RPMI7951 (cell line): Measurements from ENCODE around the gene DNAJB12. TPM values are rescaled to one million over a fixed set of nuclear protein-coding genes. Genes with fewer than 3 reads are reported as not detected.
A peak's percentile ranks its signal among the peaks of the same experiment; 100 is the strongest.
"Not testable (repeated sequence)": the region's sequence is repeated elsewhere in the genome, so short reads cannot be mapped to it uniquely, and the experiment has no call there.

Experiments used
- DNase-seq: peaks from one replicate; pipeline ENCODE4 v3.0.0-alpha.2; 2012; ENCODE audit warnings: low read depth
- total RNA-seq: library from RNA; depleted of rRNA; stranded (reverse); fragments of >200 nt; shearing (Covaris generic); gene quantifications from 2 replicates; pipeline ENCODE4 v1.2.3, GENCODE V29; 2014

DNAJB12 gene
- total RNA-seq, 1 experiment from 2014 or later: 24.9 TPM

DNA sequence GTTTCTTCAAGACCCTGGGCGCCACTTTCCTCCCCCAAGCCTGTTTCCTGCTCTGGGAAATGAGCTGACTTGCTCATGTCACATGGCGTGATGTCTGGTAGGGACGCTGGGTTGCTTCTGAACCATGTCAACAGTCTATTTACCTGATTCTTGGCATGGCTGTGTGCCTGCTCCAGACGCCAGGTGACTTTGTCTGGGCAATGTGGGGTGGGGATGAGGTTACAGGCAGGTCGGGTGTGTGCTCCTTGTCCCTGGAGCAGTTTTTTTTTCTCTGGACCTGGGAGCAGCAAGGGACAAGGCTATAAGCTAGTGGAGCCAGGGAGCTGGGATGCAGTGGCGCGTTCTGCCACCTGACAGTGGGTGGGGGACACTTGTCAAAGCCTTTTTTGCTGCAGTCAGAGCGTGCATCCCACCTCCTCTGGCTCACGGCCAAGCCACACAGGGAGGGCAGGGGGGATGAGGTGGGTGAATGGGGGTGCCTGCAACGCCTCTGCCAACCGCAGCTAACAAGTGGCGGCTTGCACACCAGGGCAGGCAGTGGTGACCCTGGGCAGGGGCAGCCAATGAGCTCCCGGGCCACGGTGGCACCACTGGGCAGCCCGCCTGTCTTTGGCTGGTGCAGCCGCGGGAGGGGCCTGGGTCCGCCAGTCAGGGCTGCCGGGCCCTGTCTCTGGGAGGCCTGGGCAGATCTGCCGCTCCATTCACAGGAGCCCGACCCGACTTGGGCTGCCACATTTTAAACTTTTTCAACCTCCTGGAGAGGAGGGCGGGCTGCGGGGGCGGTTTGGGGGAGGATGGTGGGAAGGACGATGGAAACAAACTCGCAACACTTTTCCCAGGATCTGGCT, 22.9 kb downstream of the DNAJB12 start:
- peak; percentile 71 for DNase-seq

DNA sequence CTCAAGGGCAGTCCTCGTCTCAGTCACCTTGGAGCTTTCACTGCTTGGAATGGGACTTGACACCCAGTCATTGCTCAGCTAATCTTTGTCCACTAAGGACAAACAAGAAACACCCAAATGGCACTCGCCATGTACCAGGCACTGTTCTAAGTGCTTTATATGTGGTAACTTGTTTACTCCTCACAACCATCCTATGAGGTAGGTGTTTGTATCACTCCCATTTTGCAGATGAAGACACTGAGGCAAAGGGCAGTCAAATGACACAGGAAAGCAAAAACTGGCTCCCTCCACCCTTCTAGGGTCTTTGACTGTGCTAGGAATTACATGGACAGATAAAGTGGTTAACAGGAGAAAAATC, 24.7 kb downstream of the DNAJB12 start:
- no peak for DNase-seq

DNA sequence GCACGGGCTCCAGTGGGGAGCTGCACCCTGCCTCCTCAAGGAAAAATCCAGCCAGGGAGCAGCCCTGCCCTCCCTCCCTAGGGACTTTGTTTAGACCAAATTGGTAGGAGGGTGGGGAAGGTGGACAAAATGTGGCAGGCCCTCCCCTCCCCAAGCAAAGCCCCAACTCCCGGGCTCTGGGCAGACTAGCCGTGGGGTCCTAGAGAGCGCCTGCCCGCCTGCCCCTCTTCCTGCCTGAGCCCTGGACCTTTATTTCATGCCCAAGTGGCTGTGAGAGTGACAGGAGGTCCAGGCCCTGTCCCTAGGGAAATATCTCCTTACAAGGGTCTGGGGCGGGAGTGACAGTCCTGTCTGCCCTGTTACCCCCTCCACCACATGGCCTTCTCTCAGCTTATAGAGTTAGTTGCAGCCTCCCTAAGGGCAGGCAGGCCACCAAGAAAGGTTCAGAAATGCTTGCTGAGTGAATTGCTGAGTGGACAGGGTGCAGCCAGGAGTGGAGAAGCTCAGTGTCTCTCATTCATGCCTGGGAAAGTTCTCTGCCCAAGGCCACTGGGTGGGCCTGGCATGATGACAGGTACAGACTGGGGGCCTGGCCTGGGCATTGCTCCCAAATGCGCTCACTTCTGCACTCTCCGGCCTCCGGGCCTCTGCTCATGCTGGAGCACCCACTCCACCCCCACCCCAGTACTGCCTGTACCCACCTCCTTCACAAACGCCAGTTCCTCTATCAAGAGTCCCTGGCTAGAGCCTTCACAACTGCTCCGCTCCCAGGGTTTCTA, 25.2 kb downstream of the DNAJB12 start:
- no peak for DNase-seq

GRCh38 chr10:72328829-72329204, 25.9 kb downstream of the DNAJB12 start:
- no peak for DNase-seq

GRCh38 chr10:72328045-72328828, 26.5 kb downstream of the DNAJB12 start:
- DNase-seq: peak; percentile 77

DNA sequence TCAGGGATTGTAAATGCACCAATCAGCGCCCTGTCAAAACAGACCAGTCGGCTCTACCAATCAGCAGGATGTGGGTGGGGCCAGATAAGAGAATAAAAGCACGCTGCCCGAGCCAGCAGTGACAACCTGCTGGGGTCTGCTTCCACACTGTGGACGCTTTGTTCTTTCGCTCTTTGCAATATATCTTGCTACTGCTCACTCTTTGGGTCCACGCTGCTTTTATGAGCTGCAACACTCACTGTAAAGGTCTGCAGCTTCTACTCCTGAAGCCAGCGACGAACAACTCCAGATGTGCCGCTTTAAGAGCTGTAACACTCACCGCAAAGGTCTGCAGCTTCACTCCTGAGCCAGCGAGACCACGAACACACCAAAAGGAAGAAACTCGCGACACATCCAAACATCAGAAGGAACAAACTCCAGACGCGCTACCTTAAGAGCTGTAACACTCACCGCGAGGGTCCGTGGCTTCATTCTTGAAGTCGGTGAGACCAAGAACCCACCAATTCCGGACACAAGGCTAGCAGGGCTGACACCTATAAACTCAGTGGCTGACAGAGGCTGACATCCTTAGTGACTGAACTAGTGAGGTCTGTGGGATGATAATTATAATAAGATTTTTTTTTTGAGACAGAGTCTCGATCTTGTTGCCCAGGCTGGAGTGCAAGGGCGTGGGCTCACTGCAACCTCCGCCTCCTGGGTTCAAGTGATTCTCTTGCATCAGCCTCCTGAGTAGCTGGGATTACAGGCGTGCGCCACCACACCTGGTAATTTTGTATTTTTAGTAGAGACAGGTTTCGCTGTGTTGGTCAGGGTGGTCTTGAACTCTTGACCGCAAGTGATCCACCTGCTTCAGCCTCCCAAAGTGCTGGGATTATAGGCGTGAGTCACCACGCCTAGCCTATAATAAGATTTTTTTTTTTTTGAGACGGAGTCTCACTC, 27.8 kb downstream of the DNAJB12 start:
- DNase-seq: not testable (repeated sequence)

DNA sequence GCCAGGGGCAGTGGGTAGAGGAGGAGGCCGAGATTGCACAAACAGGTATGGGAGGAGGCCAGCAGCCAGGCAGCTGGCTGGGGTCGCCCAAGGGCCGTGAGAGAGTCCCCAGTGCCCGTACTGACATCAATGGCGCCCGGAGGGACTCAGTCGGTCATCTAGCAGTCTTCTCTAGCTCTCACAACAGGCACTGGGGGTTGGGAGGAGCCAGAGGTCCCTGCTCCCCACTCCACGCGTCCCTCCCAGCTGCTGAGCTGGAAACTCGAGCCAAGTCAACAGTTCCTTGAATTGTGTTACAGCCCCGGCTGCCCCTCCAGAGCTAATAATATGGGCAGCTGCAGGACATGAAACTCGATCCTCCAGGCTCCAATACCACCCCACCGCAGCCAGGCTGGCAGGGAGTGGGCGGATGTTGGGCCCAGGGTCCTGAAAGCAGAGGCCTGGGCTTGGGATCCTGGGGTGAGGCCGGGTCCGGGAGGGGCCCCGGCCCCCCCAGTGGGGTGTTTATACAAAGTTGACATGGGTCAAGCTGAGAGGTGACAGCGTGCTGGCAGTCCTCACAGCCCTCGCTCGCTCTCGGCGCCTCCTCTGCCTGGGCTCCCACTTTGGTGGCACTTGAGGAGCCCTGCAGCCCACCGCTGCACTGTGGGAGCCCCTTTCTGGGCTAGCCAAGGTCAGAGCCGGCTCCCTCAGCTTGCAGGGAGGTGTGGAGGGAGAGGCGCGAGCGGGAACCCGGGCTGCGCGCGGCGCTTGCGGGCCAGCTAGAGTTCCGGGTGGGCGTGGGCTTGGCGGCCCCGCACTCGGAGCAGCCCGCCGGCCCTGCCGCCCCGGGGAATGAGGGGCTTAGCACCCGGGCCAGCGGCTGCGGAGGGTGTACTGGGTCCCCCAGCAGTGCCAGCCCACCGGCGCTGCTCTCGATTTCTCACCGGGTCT, 29.2 kb downstream of the DNAJB12 start:
- peak; percentile 87 for DNase-seq

DNA sequence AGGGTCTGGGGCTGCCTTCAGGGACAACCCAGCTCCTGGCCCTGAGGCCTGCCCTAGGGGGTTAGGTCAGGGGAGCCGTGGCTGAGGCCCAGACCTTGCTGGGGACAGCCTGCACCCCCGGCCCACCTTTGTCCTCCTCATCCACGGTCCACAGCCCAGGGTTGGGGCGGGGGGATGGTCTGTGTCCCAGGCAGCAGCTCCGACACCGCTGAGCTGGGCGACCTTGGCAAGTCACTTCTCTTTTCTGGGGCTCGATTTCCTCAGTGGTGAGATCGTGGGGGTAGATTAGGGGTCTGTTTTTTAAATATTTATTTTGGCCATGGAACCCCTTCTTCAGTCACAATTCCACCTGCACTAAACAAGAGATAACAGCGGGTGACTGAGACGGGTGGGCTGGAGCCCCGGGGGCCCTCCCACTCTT, 30.9 kb downstream of the DNAJB12 start:
- no peak for DNase-seq

GRCh38 chr10:72323108-72323749, 31.5 kb downstream of the DNAJB12 start:
- DNase-seq: no peak

GRCh38 chr10:72322280-72323058, 32.2 kb downstream of the DNAJB12 start:
- peak; percentile 86 for DNase-seq

- no peak for DNase-seq
Measured at GRCh38 chr10:72322030-72322279, 32.8 kb downstream of the DNAJB12 start.

DNA sequence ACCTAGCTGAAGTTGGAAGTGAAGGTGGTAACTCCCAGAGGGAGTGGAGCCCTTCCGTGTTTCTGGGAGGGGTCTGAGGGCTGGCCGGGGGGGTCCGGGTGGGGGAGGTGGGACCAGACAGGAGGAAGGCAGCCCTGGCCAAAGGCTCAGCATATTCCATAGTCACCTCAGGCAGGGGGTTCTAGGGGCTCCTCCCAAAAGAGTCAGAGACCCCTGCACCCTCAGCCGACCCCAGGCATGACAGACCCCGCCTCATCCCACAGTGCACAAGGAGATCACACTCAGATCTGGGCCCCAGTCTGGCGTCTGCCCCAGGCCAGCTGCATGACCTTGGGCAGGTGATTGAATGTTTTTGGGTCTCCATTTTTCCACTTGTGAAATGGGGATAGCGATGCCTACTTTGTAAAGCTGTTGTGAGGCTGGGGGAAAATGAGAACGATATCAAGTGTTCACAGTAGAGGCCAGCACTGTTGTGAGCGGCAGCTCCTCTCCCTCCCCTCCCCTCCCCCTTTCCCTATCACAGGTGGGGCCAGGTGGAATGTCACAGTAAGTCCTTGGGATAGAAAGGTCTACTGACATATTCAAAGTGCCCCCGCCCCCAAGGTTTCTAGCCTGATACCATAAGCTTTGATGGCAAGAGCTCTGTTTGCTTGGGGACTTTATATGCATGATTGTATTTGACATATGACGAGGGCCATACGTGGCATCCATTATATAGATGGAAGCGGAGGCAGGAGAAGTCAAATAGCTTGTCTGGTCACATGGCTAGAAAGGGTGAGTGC, 33.3 kb downstream of the DNAJB12 start:
- DNase-seq: no peak

- peak; percentile 99 for DNase-seq
Measured at GRCh38 chr10:72320676-72321247, 34.0 kb downstream of the DNAJB12 start.

DNA sequence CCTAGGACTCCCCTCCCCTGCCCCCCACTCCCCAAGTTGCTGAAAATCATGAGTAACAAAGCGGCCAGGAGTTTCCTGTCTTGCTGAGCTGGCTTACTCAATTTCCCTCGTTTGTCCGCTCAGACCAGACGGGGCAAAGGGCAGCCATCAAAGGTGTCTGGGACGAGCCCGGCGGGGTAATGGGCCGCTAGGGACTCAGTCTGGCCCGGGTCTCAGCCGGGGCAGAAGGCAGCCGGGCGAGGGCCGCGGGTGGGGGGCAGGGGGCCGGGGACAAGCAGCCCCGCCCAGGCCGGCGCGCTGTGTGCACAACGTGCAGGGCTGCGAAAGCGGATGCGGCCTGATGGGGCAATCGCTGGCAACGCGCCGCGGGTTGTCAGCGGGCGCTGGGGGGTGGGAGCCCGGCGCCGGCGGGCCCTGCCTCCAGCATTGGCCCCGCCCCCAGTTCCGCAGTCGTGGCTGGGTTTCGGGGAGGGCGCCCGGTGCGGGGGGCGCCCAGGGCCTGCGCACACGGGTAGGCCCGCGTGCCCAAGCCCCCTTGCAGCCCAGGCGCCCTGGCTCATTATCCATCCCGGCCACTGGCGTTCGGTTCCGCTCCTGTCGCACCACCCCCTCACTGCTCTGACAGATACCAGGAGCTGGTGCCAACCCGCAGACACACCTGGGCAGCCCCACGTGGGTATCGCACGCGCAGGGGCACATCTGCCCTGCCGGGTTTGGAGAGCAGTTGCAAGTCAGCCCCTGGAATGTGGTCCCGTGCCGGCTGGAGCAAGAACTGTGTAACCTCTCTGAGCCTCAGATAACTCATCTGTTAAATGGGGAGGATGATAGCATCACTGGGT, 35.1 kb downstream of the DNAJB12 start:
- peak; percentile 89 for DNase-seq

- DNase-seq: no peak
Measured at GRCh38 chr10:72318418-72319262, 36.1 kb downstream of the DNAJB12 start.
